H1 (cell line): Measurements from ENCODE around the gene CABP4. TPM values are rescaled to one million over a fixed set of nuclear protein-coding genes. Genes with fewer than 3 reads are reported as not detected.

Experiments
- NANOG ChIP-seq: IDR thresholded peaks from 2 replicates; pipeline ENCODE4 v1.6.1; 2011; ENCODE audit warnings: low read length, low read depth, mild to moderate bottlenecking, inconsistent platforms; ENCODE audit not compliant: insufficient read depth, poor library complexity, severe bottlenecking
- RBBP5 ChIP-seq: IDR thresholded peaks from 2 replicates; pipeline ENCODE4 v1.7.1; 2012; ENCODE audit warnings: low read depth, mild to moderate bottlenecking, inconsistent platforms, low read length, moderate library complexity, borderline replicate concordance
- polyA plus RNA-seq, 7 experiments: library from polyadenylated mRNA; depleted of rRNA in 3 of 7; stranded (reverse) in 5 of 7; unstranded in 2 of 7; fragments of >200 nt in 5 of 7; fragments of 200-250 nt in 2 of 7; gene quantifications; 1 replicate in 5 of 7; 2 replicates in 1 of 7; 4 replicates in 1 of 7; pipeline versions ENCODE4 v1.2.1 to v1.2.3, GENCODE V29; 2011 to 2013; ENCODE audit warnings: missing spikeins in 2 of 7, mixed read lengths in 2 of 7
- total RNA-seq: library from RNA; stranded (reverse); fragmentation: NEBNext Ultra II Directional; extraction: Animal tissue kit (Norgen Biotek cat#: 25700); gene quantifications from 2 replicates; pipeline ENCODE4 v1.2.1, GENCODE V29; 2021

Gene CABP4
- total and polyA plus RNA-seq, 2 of the 8 experiments (the other 6 are each of a cell fraction or from before 2014, with no cell fraction given), result not detected

DNA sequence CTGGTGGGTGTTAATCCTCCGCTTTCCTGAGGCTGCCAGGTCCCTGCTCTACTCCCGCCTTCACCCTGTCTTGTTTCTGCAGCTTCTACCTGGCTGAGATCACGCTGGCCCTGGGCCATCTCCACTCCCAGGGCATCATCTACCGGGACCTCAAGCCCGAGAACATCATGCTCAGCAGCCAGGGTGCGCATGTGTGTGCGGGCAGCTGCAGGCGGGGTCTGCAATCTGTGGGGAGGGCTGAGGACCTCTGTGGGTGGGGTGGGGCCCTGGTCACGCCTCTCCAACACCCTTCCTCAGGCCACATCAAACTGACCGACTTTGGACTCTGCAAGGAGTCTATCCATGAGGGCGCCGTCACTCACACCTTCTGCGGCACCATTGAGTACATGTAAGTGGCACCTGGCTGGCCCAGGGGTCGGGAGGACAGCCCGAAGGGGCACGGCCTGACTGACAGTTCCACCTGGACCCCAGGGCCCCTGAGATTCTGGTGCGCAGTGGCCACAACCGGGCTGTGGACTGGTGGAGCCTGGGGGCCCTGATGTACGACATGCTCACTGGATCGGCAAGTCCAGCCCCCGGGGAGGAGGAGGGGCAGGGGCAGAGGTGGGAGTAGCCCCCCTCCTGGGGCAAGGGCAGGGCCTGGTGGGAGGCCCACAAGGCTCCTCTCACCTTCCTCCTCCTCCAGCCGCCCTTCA is 22.4 kb upstream of the CABP4 start (continued):
- no peak for TF ChIP-seq NANOG
- no peak for TF ChIP-seq RBBP5
- TF ChIP-seq, all 59 proteins: peak for 0
